Heart left ventricle (tissue), 13 donors: ENCODE results near the gene TBC1D3B.

Source experiments
- POLR2A ChIP-seq, 2 donors: fragments of 450-650 bp; IDR thresholded peaks; one replicate each; pipeline ENCODE4 v1.6.1; 2017; ENCODE audit warnings: antibody characterized with exemption in 2 of 2, mild to moderate bottlenecking in 2 of 2, moderate library complexity in 2 of 2
- TF ChIP-seq, protein P1 (sequence below), 12 donors: fragments of 200-600 bp; sonication (generic) in 4 of 12; IDR thresholded peaks; one replicate each; pipeline versions ENCODE4 v1.5.0 to v1.8.0; 2018 to 2022; ENCODE audit warnings: antibody characterized with exemption in 12 of 12, mild to moderate bottlenecking in 5 of 12
- donor health status: ischemic (EF 13 %, LVEDD 7.1; RV severe dilation, severe dysfunction).
- donor health status: DM: no; HTN: yes; CAD: no.
- donor health status: DM: no; HTN: no; CAD: no.
- donor health status: ischemic (EF 25% LVEDD 6.9; RV normal size, moderate dysfunction).
- donor health status: ischemic (EF 25% LVEDD 5.7; RV mildly dilated, moderate dysfunction).
- donor health status: ischemic (EF 35%, LVEDD 5.7; RV mildly dilated, moderate dysfunction).
- donor health status: nonischemic (EF 11% LVEDD 7.7; RV severe dilation, severe dysfunction).
- donor health status: DM: yes; HTN: yes; CAD: no.
- donor health status: PGD.
- donor health status: ischemic (EF 29% LVEDD 5.4; RV normal size, mild dysfunction).
- donor health status: nonischemic (EF 23%, LVEDD 6.1; RV moderate dilation, normal function).

GRCh38 chr17:36135465-36135864, 41.0 kb downstream of the TBC1D3B start:
- TF ChIP-seq, protein P1, sequence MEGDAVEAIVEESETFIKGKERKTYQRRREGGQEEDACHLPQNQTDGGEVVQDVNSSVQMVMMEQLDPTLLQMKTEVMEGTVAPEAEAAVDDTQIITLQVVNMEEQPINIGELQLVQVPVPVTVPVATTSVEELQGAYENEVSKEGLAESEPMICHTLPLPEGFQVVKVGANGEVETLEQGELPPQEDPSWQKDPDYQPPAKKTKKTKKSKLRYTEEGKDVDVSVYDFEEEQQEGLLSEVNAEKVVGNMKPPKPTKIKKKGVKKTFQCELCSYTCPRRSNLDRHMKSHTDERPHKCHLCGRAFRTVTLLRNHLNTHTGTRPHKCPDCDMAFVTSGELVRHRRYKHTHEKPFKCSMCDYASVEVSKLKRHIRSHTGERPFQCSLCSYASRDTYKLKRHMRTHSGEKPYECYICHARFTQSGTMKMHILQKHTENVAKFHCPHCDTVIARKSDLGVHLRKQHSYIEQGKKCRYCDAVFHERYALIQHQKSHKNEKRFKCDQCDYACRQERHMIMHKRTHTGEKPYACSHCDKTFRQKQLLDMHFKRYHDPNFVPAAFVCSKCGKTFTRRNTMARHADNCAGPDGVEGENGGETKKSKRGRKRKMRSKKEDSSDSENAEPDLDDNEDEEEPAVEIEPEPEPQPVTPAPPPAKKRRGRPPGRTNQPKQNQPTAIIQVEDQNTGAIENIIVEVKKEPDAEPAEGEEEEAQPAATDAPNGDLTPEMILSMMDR (IDR thresholded peaks at IDR 0.05) = no peak
- no peak for TF ChIP-seq POLR2A (IDR thresholded peaks at IDR 0.05)
